Retinal pigment epithelial cell (primary cell): ENCODE data around the gene BAZ2B.

Source experiments
- DNase-seq: peaks from one replicate; pipeline ENCODE4 v3.0.0-alpha.2; 2010; ENCODE audit warnings: low read depth
- H3K4me3 ChIP-seq: 2 replicates; pipeline ENCODE4 v1.5.1; 2011; ENCODE audit warnings: mild to moderate bottlenecking, low read length, control low read depth, moderate library complexity
- CTCF ChIP-seq: conservative IDR thresholded peaks from 2 replicates; pipeline ENCODE4 v1.5.1; 2011; ENCODE audit warnings: low read depth, low read length, control low read depth, inconsistent platforms

Gene BAZ2B

DNA sequence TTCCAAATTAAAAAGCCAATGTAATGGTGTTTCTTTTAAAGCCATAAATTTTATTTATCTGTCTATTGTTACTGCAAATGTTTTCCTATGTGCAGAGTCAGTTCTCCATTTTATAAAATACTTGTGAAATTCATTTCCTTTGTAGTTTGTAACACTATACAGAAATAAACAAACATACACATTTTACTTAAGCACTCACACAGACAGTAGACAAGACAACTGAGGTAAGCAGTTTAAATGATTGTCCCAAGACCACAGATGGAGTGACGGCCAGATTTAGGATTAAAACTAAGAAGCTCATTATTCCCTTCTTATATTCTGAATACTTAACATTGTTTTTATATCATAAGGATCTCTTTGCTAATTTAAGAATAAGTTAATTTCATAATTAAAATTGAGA is 100.9 kb downstream of the BAZ2B start:
- H3K4me3 ChIP-seq, result peak overlapping the region; percentile 49
- TF ChIP-seq CTCF, result no peak
- no peak for DNase-seq

DNA sequence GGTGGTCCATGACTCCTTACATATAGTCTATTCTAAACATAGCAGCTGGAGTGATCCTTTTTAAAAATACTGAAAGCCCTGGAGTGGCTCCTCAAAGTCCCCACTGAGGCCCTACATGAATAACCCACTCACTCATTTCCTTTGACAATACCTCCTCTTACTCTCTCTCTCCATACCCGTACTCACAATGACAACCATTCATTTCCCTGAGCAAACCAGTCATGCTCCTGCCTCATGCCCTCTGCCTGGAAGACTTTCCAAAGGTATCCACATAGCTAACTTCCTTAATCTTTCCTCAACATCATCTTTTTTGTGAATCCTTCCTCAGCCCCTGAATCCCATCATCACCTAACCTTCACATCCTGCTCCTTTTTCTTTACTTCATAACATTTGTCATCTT is 102.6 kb downstream of the BAZ2B start:
- no peak for TF ChIP-seq CTCF
- DNase-seq, result no peak
- no peak overlapping the region for H3K4me3 ChIP-seq

DNA sequence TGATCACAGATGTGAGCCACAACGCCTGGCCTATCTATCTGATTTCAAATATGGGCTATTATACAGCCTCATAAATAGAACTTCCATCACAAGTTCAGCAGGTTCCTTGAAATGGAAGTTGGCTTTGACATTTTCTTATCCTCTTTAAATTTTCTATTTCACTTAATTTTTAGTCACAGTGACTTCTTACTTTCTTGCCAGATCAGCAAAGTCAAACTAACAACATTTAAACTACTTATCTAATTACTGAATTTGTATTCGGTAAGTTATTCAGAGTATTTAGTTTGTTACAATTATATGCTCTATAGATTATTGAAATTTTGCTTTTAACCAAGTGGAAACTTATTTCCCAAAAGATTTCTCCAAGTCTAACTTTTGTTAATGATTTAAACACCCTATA is 108.2 kb downstream of the BAZ2B start:
- no peak overlapping the region for H3K4me3 ChIP-seq
- no peak for TF ChIP-seq CTCF

GRCh38 chr2:159506764-159507440 is 109.4 kb downstream of the BAZ2B start:
- DNase-seq, result peak; percentile 73
- no peak for TF ChIP-seq CTCF
- H3K4me3 ChIP-seq, result no peak overlapping the region

More for the DNA sequence above, 108.2 kb downstream of the BAZ2B start:
- no peak for DNase-seq

DNA sequence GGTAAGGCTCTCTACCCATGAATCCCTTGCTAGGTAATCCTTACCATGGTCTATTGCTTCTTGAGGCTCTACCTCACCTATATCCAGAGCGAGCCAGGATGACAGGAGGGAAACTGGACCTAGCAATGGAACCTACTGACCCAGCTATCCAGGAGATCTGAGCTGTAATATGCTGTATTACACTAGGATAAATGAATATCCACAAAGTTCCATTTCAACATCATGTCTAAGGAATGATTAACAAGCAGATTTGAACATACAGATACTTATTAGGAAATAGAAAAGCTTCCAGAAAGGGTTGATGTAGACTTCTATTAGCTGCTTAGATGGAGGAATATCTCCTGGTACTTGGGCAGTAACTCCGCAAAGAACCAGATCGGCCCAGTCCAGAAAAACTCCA is 110.1 kb downstream of the BAZ2B start:
- no peak for TF ChIP-seq CTCF
- no peak for DNase-seq
- no peak overlapping the region for H3K4me3 ChIP-seq

DNA sequence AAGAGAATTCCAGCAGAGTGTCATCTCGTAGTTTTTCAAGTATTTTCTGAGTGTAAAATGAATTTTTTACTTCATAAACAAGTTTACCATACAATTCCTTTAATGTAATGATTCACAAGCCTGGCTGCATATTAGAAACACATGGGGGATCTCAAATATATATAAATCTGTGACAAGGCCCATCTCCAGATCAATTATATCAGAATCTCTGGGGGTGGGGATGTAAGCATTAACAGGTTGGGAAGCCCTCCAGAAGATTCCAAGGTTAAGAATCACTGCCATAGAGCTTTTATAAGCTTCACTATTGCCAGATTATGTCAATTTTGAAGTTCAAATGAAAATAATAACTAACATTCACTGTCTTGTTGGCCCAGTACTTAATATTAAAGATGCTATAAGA is 111.2 kb downstream of the BAZ2B start:
- no peak for TF ChIP-seq CTCF
- no peak overlapping the region for H3K4me3 ChIP-seq
- no peak for DNase-seq

DNA sequence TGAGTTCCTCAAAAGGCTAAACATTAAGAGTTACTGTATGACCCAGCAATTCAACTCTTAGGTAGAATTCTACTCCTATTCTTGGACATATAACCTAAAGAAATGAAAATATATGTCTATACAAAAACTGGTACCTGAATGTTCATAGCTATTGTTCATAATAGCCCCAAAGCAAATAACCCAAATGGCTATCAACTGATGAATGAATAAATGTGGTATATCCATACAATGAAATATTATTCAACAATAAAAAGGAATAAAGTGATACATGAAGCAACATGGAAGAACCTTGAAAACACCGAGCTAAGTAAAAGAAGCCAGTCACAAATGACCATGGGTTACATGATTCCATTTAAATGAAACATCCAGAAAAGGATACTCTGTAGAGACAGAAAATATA is 114.6 kb downstream of the BAZ2B start:
- no peak overlapping the region for H3K4me3 ChIP-seq
- DNase-seq, result no peak
- no peak for TF ChIP-seq CTCF
